HepG2 (cell line): ENCODE results near the gene EHD1. TPM values are rescaled to one million over a fixed set of nuclear protein-coding genes. Genes with fewer than 3 reads are reported as not detected.

Experiments
- ARNT2 ChIP-seq: sonication (generic); formaldehyde crosslinking; IDR thresholded peaks from 2 replicates; pipeline ENCODE4 v1.8.0; 2022; ENCODE audit warnings: mild to moderate bottlenecking, low read depth, missing genetic modification reagents, moderate library complexity
- ELF4 ChIP-seq: sonication (generic); formaldehyde crosslinking; IDR thresholded peaks from 2 replicates; pipeline ENCODE4 v1.5.0; 2020; ENCODE audit warnings: missing genetic modification reagents, mild to moderate bottlenecking, moderate library complexity, borderline replicate concordance
- FOSL2 ChIP-seq: sonication (generic); formaldehyde crosslinking; IDR thresholded peaks from 2 replicates; pipeline ENCODE4 v1.4.0; 2020; ENCODE audit warnings: missing genetic modification reagents
- FOXA1 ChIP-seq, 2 experiments: fragments of 450-650 bp in 1 of 2; sonication (generic) in 1 of 2; formaldehyde crosslinking in 1 of 2; IDR thresholded peaks; 2 replicates each; pipeline versions ENCODE4 v1.4.0 to v1.6.1; 2016 to 2020; ENCODE audit warnings: missing genetic modification reagents in 1 of 2
- HDAC1 ChIP-seq: sonication (generic); formaldehyde crosslinking; IDR thresholded peaks from 2 replicates; pipeline ENCODE4 v1.5.1; 2020; ENCODE audit warnings: mild to moderate bottlenecking, missing genetic modification reagents
- HNRNPK ChIP-seq: fragments of 200-400 bp; formaldehyde crosslinking; IDR thresholded peaks from 2 replicates; pipeline ENCODE4 v1.6.1; 2018; ENCODE audit warnings: low read length, low read depth, moderate library complexity, mild to moderate bottlenecking; ENCODE audit not compliant: poor library complexity, severe bottlenecking
- ISX ChIP-seq: sonication (generic); formaldehyde crosslinking; conservative IDR thresholded peaks from 2 replicates; pipeline ENCODE4 v1.5.0; 2020; ENCODE audit warnings: missing genetic modification reagents
- KLF11 ChIP-seq: IDR thresholded peaks from 2 replicates; pipeline ENCODE4 v1.6.1; 2016; ENCODE audit warnings: missing compliant biosample characterization
- MBNL3 ChIP-seq: fragments of 250-450 bp; sonication (Bioruptor Pico); conservative IDR thresholded peaks from 2 replicates; pipeline ENCODE4 v1.8.0; 2022; ENCODE audit warnings: mild to moderate bottlenecking, inconsistent platforms
- MEIS2 ChIP-seq: sonication (generic); formaldehyde crosslinking; IDR thresholded peaks from 2 replicates; pipeline ENCODE4 v1.9.0; 2021; ENCODE audit warnings: mild to moderate bottlenecking, missing genetic modification reagents
- MXD4 ChIP-seq: IDR thresholded peaks from 2 replicates; pipeline ENCODE4 v1.6.1; 2016; ENCODE audit warnings: mild to moderate bottlenecking, missing biosample characterization, missing genetic modification reagents
- NR2F2 ChIP-seq: IDR thresholded peaks from 2 replicates; pipeline ENCODE4 v1.6.1; 2012; ENCODE audit warnings: low read depth, inconsistent platforms, borderline replicate concordance
- RARA ChIP-seq: IDR thresholded peaks from 2 replicates; pipeline ENCODE4 v1.6.1; 2016; ENCODE audit warnings: missing genetic modification reagents, missing compliant biosample characterization
- RBFOX2 ChIP-seq: fragments of 200-400 bp; formaldehyde crosslinking; IDR thresholded peaks from 2 replicates; pipeline ENCODE4 v1.6.1; 2017; ENCODE audit warnings: low read depth, mild to moderate bottlenecking, low read length
- RORA ChIP-seq: sonication (generic); formaldehyde crosslinking; IDR thresholded peaks from 2 replicates; pipeline ENCODE4 v1.5.0; 2020; ENCODE audit warnings: mild to moderate bottlenecking, missing genetic modification reagents, moderate library complexity
- SMAD3 ChIP-seq: sonication (generic); formaldehyde crosslinking; IDR thresholded peaks from 2 replicates; pipeline ENCODE4 v1.4.0; 2020; ENCODE audit warnings: missing genetic modification reagents
- WIZ ChIP-seq: sonication (generic); formaldehyde crosslinking; IDR thresholded peaks from 2 replicates; pipeline ENCODE4 v1.5.1; 2020; ENCODE audit warnings: mild to moderate bottlenecking, missing genetic modification reagents
- XRCC5 ChIP-seq: fragments of 200-400 bp; formaldehyde crosslinking; optimal IDR thresholded peaks from 2 replicates; pipeline ENCODE3; 2017; ENCODE audit warnings: mild to moderate bottlenecking, low read length
- ZNF337 ChIP-seq: sonication (generic); formaldehyde crosslinking; IDR thresholded peaks from 2 replicates; pipeline ENCODE4 v1.5.1; 2020; ENCODE audit warnings: missing genetic modification reagents, low read depth, mild to moderate bottlenecking, borderline replicate concordance
- ZNF605 ChIP-seq: sonication (generic); formaldehyde crosslinking; IDR thresholded peaks from 2 replicates; pipeline ENCODE4 v1.8.0; 2022; ENCODE audit warnings: mild to moderate bottlenecking, missing genetic modification reagents
- polyA plus RNA-seq, 8 experiments: library from polyadenylated mRNA; depleted of rRNA in 3 of 8; stranded (reverse) in 7 of 8; unstranded in 1 of 8; fragments of >200 nt; fragmentation: Illumina TruSeq in 4 of 8; extraction: Trizol in 4 of 8; gene quantifications; 2 replicates each; pipeline versions ENCODE4 v1.2.1 to v1.2.3, GENCODE V29; 2011 to 2016; ENCODE audit warnings: low read depth in 4 of 8, missing spikeins in 1 of 8, mixed read lengths in 1 of 8; ENCODE audit not compliant: insufficient read depth in 1 of 8
- total RNA-seq, 5 experiments: library from RNA; depleted of rRNA; stranded (reverse); fragments of >200 nt; fragmentation: Illumina TruSeq; extraction: Trizol; gene quantifications; 2 replicates each; pipeline ENCODE4 v1.2.3, GENCODE V29; 2016; ENCODE audit warnings: low read depth in 1 of 5
- TF ChIP-seq, protein P1 (sequence below): sonication (generic); formaldehyde crosslinking; IDR thresholded peaks from 2 replicates; pipeline ENCODE4 v1.5.1; 2020; ENCODE audit warnings: mild to moderate bottlenecking, missing genetic modification reagents, moderate library complexity
- TF ChIP-seq, protein P2 (sequence below): sonication (generic); formaldehyde crosslinking; IDR thresholded peaks from 2 replicates; pipeline ENCODE4 v1.4.0; 2020; ENCODE audit warnings: missing genetic modification reagents

The EHD1 gene
- total and polyA plus RNA-seq, 2 of the 13 experiments (the other 11 are each of a cell fraction or from before 2014, with no cell fraction given) = 23.6 to 26.6 TPM

DNA sequence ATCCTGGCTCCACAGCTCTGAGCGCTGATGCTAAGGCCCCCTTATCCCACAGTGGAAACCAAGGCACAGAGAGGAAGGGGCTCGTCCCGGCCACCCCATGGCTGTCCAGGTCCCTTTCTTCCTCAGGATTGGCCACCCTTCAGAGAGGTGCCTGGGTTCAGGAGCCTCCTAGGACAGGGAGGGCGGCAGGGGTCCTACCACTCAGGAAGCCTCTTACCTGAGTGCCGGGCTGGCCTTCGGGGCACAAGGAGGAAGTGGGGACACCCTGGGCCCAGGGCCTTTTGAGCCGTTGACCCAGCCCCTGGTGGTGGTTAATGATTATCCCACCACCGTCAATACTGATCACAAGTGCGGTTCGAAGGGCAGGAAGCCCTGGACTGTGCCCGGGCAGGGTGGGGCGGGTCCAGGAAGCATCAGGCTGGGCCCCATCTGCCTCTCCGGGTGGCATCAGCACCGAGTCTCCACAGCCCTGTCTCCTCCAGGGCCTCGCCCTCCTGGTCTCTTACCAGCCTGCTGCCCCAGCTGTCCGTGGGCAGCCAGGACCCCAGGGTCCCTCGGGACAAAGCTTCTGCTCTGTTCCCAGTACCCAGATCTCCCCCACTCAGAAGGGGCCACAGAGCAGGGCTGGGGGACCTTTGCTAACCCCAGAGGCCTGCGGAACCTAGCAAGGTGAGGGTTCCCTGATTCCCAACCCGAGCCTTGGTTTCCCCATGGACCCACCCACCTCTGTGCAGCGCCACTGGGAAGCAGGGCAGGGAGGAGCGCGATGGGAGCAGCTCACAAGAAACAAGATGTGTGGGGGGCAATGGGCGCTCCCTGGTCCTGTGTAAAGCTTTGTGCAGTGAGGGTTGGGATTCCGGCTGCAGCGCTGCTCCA lies 15.0 kb upstream of the EHD1 start (continued):
- peak; percentile 40; the same call in 1 of the 2 replicates for TF ChIP-seq FOSL2 (CRISPR knock-in tag)
- 0 out of 2 replicates have a peak, but pooled peaks have one; percentile 63 for TF ChIP-seq MEIS2 (CRISPR knock-in tag)
- peak; percentile 85 for TF ChIP-seq HDAC1 (CRISPR knock-in tag)
- TF ChIP-seq XRCC5 = peak; percentile 31
- no peak for TF ChIP-seq HNRNPK
- TF ChIP-seq KLF11 (CRISPR knock-in tag) = peak; percentile 54; the same call in 1 of the 2 replicates
- TF ChIP-seq, protein P1, sequence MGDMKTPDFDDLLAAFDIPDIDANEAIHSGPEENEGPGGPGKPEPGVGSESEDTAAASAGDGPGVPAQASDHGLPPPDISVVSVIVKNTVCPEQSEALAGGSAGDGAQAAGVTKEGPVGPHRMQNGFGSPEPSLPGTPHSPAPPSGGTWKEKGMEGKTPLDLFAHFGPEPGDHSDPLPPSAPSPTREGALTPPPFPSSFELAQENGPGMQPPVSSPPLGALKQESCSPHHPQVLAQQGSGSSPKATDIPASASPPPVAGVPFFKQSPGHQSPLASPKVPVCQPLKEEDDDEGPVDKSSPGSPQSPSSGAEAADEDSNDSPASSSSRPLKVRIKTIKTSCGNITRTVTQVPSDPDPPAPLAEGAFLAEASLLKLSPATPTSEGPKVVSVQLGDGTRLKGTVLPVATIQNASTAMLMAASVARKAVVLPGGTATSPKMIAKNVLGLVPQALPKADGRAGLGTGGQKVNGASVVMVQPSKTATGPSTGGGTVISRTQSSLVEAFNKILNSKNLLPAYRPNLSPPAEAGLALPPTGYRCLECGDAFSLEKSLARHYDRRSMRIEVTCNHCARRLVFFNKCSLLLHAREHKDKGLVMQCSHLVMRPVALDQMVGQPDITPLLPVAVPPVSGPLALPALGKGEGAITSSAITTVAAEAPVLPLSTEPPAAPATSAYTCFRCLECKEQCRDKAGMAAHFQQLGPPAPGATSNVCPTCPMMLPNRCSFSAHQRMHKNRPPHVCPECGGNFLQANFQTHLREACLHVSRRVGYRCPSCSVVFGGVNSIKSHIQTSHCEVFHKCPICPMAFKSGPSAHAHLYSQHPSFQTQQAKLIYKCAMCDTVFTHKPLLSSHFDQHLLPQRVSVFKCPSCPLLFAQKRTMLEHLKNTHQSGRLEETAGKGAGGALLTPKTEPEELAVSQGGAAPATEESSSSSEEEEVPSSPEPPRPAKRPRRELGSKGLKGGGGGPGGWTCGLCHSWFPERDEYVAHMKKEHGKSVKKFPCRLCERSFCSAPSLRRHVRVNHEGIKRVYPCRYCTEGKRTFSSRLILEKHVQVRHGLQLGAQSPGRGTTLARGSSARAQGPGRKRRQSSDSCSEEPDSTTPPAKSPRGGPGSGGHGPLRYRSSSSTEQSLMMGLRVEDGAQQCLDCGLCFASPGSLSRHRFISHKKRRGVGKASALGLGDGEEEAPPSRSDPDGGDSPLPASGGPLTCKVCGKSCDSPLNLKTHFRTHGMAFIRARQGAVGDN (CRISPR knock-in tag) = peak; percentile 70
- TF ChIP-seq MXD4 (CRISPR knock-in tag) = peak; percentile 86; the same call in 1 of the 2 replicates
- peak; percentile 87 for TF ChIP-seq SMAD3 (CRISPR knock-in tag)
- TF ChIP-seq WIZ = 0 out of 2 replicates have a peak, but pooled peaks have one; percentile 12
- TF ChIP-seq NR2F2 = peak; percentile 57; the same call in 1 of the 2 replicates
- no peak for TF ChIP-seq MBNL3
- TF ChIP-seq ELF4 (CRISPR knock-in tag) = peak; percentile 91
- TF ChIP-seq ISX (CRISPR knock-in tag) = no peak
- TF ChIP-seq, protein P2, sequence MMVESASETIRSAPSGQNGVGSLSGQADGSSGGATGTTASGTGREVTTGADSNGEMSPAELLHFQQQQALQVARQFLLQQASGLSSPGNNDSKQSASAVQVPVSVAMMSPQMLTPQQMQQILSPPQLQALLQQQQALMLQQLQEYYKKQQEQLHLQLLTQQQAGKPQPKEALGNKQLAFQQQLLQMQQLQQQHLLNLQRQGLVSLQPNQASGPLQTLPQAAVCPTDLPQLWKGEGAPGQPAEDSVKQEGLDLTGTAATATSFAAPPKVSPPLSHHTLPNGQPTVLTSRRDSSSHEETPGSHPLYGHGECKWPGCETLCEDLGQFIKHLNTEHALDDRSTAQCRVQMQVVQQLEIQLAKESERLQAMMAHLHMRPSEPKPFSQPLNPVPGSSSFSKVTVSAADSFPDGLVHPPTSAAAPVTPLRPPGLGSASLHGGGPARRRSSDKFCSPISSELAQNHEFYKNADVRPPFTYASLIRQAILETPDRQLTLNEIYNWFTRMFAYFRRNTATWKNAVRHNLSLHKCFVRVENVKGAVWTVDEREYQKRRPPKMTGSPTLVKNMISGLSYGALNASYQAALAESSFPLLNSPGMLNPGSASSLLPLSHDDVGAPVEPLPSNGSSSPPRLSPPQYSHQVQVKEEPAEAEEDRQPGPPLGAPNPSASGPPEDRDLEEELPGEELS (CRISPR knock-in tag) = peak; percentile 74
- TF ChIP-seq ZNF337 (CRISPR knock-in tag) = 0 out of 2 replicates have a peak, but pooled peaks have one; percentile 29
- TF ChIP-seq RBFOX2 = peak; percentile 82
- peak; percentile 83 for TF ChIP-seq RARA (CRISPR knock-in tag)
- TF ChIP-seq RORA (CRISPR knock-in tag) = no peak
- peak; percentile 89; the same call in 1 of the 2 replicates for TF ChIP-seq ARNT2 (CRISPR knock-in tag)
- peak; percentile 49; the same call in 1 of the 2 replicates for TF ChIP-seq ZNF605 (CRISPR knock-in tag)
- TF ChIP-seq FOXA1 (IDR thresholded peaks at IDR 0.05) = no peak
- peak; percentile 62 for TF ChIP-seq FOXA1 (CRISPR knock-in tag; IDR thresholded peaks at IDR 0.05)
